ENCODE measurements around the gene SMG6.

GRCh38 chr17:2275722-2276121 lies 27.9 kb downstream of the SMG6 start:
- TF ChIP-seq, protein P1, sequence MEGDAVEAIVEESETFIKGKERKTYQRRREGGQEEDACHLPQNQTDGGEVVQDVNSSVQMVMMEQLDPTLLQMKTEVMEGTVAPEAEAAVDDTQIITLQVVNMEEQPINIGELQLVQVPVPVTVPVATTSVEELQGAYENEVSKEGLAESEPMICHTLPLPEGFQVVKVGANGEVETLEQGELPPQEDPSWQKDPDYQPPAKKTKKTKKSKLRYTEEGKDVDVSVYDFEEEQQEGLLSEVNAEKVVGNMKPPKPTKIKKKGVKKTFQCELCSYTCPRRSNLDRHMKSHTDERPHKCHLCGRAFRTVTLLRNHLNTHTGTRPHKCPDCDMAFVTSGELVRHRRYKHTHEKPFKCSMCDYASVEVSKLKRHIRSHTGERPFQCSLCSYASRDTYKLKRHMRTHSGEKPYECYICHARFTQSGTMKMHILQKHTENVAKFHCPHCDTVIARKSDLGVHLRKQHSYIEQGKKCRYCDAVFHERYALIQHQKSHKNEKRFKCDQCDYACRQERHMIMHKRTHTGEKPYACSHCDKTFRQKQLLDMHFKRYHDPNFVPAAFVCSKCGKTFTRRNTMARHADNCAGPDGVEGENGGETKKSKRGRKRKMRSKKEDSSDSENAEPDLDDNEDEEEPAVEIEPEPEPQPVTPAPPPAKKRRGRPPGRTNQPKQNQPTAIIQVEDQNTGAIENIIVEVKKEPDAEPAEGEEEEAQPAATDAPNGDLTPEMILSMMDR (IDR thresholded peaks at IDR 0.05; ENCODE audit: low read depth, low read length): no peak
- TF ChIP-seq POLR2A (IDR thresholded peaks at IDR 0.05; ENCODE audit: extremely low read depth, insufficient read length): no peak
- TF ChIP-seq, protein P2, sequence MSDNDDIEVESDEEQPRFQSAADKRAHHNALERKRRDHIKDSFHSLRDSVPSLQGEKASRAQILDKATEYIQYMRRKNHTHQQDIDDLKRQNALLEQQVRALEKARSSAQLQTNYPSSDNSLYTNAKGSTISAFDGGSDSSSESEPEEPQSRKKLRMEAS (IDR thresholded peaks at IDR 0.05; ENCODE audit: low read depth, low read length): no peak
- no peak for TF ChIP-seq MYC (IDR thresholded peaks at IDR 0.05; ENCODE audit: low read depth, low read length)
